Colonic mucosa (tissue), 4 donors: ENCODE data around the gene FGF21. TPM values are rescaled to one million over a fixed set of nuclear protein-coding genes. Genes with fewer than 3 reads are reported as not detected.
"Not testable (repeated sequence)": the region's sequence is repeated elsewhere in the genome, so short reads cannot be mapped to it uniquely, and the experiment has no call there.

Experiments
- DNase-seq: peaks from one replicate; pipeline ENCODE4 v3.0.0-alpha.2; 2020
- H3K27ac ChIP-seq: fragments of 200-600 bp; one replicate; pipeline ENCODE4 v1.8.0; 2021
- H3K27me3 ChIP-seq: fragments of 200-600 bp; one replicate; pipeline ENCODE4 v1.8.0; 2021
- H3K36me3 ChIP-seq: fragments of 200-600 bp; one replicate; pipeline ENCODE4 v1.8.0; 2021
- H3K4me1 ChIP-seq: fragments of 200-600 bp; one replicate; pipeline ENCODE4 v1.8.0; 2021; ENCODE audit warnings: mild to moderate bottlenecking
- H3K4me3 ChIP-seq: fragments of 200-600 bp; one replicate; pipeline ENCODE4 v1.8.0; 2021
- H3K9ac ChIP-seq, 2 donors: one replicate each; pipeline ENCODE4 v1.7.0; 2013; ENCODE audit warnings: control low read depth in 2 of 2, low read depth in 2 of 2, low read length in 2 of 2
- H3K9me3 ChIP-seq: fragments of 200-600 bp; one replicate; pipeline ENCODE4 v1.8.0; 2021
- CTCF ChIP-seq: fragments of 200-600 bp; IDR thresholded peaks from one replicate; pipeline ENCODE4 v1.8.0; 2022; ENCODE audit warnings: antibody characterized with exemption, mild to moderate bottlenecking
- intact Hi-C: fragments of 100-400 bp; cut with DNase I; formaldehyde crosslinking; loops from one replicate; pipeline ENCODE4 v1.14.1; 2022
- total RNA-seq, 2 donors: library from RNA; stranded (reverse); fragmentation: NEBNext Ultra II Directional in 1 of 2; extraction: Animal tissue kit (Norgen Biotek cat#: 25700) in 1 of 2; gene quantifications; one replicate each; pipeline ENCODE4 v1.2.1, GENCODE V29; 2021
- donor health status: healthy.
- donor health status: DM: no; HTN: no; CAD: no.
- donor health status: DM: no; HTN: no; CAD: no.

The FGF21 gene
- total RNA-seq, 2 donors from 2014 or later = not detected

- no peaks in the 10 kb centered on the region for H3K9me3 ChIP-seq
- intact Hi-C loops = no loop called here
- H3K36me3 ChIP-seq = no peaks in the 10 kb centered on the region
- no peak overlapping the region for H3K9ac ChIP-seq
- TF ChIP-seq CTCF = no peak
- peaks cover 7% of the 10 kb centered on the region for H3K27me3 ChIP-seq
- DNase-seq = no peak
- H3K27ac ChIP-seq = no peak overlapping the region
- H3K4me3 ChIP-seq = no peak overlapping the region
- peaks cover under 1% of the 10 kb centered on the region for H3K4me1 ChIP-seq
Measured at GRCh38 chr19:48757741-48758144, 2.4 kb downstream of the FGF21 start.

DNA sequence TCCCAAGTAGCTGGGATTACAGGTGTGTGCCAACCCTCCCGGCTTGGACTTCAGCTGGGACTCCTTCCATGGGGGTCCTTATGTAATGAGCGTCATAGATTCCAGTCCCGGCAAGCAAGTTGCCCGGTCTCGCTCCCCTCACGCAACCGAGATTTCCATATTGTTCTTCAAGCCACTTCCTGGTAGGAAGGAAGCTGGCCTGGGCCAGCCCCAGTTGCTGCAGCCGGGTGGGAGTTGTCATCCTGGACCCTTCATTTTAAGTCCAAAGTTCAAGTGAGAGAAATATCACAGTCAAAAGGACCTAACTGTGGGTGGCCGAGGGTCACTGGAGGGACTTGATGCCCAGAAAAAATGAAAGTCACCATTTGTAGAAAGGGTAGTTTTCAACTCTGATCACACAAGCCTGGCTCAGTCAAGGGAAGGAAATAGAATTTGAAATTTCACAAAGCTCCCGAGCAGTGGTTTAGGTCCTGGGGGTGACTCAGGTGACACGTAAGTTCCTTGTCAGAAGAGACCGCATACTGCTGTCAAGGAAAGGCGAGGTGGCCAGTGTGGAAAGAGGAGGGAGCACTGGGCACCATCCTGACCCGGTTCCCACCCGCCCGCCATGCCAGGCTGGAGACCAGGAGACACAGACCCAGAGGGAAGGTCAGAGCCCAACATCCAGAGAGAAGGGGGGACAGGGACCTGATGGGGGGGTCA, 5.3 kb downstream of the FGF21 start:
- Histone ChIP-seq H3K9me3 (no peaks in the 10 kb centered on the region), H3K9ac (no peak overlapping the region), H3K27ac (no peak overlapping the region), H3K4me3 (no peak overlapping the region), H3K4me1 (no peaks in the 10 kb centered on the region), H3K27me3 (no peaks in the 10 kb centered on the region), H3K36me3 (no peaks in the 10 kb centered on the region)
- TF ChIP-seq CTCF = no peak
- no peak for DNase-seq
- intact Hi-C loops = no loop called here

DNA sequence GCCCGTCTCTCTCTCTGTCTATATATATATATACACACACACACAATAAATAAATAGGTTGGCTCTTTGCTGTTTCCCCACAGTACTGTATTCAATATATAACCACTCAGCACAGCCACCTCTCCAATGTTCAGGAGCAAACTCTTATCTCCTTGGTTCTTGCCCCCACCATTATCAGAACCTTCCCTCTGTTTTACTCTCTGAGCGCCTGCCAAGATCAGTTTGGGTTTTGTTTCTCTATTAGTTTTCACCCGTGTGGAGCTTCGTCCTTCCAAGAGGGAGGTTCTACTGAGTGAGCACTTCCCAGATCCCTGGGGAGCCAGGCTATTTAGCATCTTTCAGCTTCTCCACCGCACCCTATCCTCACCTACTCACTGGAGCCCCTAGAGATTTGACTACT, 10.5 kb downstream of the FGF21 start:
- H3K9me3 ChIP-seq, H3K36me3 ChIP-seq, H3K27ac ChIP-seq, H3K4me3 ChIP-seq, H3K27me3 ChIP-seq, DNase-seq, H3K9ac ChIP-seq, H3K4me1 ChIP-seq, intact Hi-C loops: not testable (repeated sequence)

DNA sequence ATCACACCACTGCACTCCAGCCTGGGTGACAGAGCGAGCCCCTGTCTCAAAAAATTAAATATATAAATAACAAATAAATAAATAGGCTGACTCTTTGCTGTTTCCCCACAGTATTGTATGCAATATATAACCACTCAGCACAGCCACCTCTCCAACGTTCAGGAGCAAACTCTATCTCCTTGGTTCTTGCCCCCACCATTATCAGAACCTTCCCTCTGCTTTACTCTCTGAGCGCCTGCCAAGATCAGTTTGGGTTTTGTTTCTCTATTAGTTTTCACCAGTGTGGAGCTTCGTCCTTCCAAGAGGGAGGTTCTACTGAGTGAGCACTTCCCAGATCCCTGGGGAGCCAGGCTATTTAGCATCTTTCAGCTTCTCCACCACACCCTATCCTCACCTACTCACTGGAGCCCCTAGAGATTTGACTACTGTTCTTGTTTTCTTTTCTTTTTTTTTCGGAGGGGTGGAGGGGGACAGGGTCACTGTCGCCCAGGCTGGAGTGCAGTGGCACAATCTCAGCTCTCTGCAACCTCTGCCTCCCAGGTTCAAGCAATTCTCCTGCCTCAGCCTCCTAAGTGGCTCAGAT, 12.9 kb downstream of the FGF21 start:
- H3K4me1 ChIP-seq, H3K36me3 ChIP-seq, H3K4me3 ChIP-seq, H3K9me3 ChIP-seq, intact Hi-C loops, H3K9ac ChIP-seq, DNase-seq, H3K27ac ChIP-seq: not testable (repeated sequence)
- peaks cover 20% of the 10 kb centered on the region for H3K27me3 ChIP-seq

- no peak for TF ChIP-seq CTCF
- DNase-seq = no peak
- Histone ChIP-seq H3K9me3 (no peaks in the 10 kb centered on the region), H3K36me3 (no peaks in the 10 kb centered on the region), H3K4me1 (no peaks in the 10 kb centered on the region), H3K27me3 (peaks cover 20% of the 10 kb centered on the region), H3K4me3 (no peak overlapping the region), H3K9ac (no peak overlapping the region), H3K27ac (no peak overlapping the region)
- intact Hi-C loops = no loop called here
Measured at GRCh38 chr19:48768994-48769713, 13.8 kb downstream of the FGF21 start.

- Histone ChIP-seq H3K9me3 (no peaks in the 10 kb centered on the region), H3K9ac (no peak overlapping the region), H3K36me3 (no peaks in the 10 kb centered on the region), H3K27me3 (peaks cover 20% of the 10 kb centered on the region), H3K27ac (no peak overlapping the region), H3K4me3 (no peak overlapping the region), H3K4me1 (no peaks in the 10 kb centered on the region)
- TF ChIP-seq CTCF = no peak
- DNase-seq = no peak
- intact Hi-C loops = no loop called here
Measured at GRCh38 chr19:48770266-48770665, 14.9 kb downstream of the FGF21 start.
